C1 segment of cervical spinal cord (tissue), 14 donors: Measurements from ENCODE around the gene USP49.

Experiments
- DNase-seq, 14 donors: peaks; one replicate each; lab custom pipeline; 2025; lab: John Stamatoyannopoulos, UW

The USP49 gene

GRCh38 chr6:41874741-41875140 is 20.4 kb downstream of the USP49 start:
- no peak for DNase-seq

DNA sequence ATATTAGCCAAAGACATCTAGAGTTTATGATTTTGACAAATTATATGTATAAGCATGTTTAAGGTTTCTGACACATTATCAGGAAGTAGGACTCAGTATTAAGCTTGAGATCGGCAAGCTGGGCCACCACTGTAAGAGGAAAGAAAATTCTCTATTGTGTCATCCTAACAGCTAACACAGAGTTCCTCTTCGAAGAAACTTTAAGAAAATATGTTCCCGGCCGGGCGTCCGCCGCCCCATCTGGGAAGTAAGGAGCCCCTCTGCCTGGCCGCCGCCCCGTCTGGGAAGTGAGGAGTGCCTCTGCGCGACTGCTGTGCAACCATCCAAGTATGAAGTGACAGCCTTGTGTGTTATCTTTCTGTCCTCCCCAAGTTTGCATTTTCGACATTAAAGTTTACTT is 23.0 kb downstream of the USP49 start:
- DNase-seq, result no peak

DNA sequence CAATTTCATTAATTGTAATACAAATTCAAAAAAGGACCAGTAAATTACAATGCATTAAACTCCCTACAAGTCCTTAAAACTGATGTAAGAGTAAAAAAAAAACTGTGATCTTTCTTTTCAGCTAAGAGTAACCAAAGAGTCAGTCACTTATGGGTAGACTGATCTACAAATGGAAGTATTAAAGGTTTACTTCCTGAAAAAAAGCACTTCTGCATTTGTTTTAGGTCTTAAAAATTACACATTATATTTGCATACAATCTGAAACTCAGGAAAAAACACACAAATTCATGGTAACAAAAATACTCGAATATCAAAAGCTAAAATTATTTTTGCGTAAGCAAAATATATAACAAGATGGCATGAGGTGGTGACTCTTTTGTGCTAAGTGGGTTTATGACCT is 23.5 kb downstream of the USP49 start:
- DNase-seq, result no peak

- no peak for DNase-seq
Observed at GRCh38 chr6:41859356-41859755, 35.8 kb downstream of the USP49 start.

DNA sequence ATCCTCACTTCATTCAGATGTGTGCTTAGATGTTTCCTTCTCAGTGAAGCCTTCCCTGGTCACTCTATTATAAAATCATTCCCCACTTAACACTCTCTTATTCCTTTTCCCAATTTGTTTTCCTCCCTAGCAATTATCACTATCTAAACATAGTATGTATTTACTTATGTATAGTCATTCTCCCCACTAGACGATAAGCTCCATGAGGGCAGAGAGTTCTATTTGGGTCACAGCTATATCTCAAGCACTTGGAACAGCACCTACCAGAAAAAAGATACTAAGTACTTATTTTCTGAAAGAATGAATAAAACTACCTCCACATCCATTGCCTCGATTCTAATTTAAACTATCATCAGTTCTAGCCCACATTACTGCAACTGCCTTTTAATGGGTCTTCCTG is 36.5 kb downstream of the USP49 start:
- DNase-seq, result no peak

DNA sequence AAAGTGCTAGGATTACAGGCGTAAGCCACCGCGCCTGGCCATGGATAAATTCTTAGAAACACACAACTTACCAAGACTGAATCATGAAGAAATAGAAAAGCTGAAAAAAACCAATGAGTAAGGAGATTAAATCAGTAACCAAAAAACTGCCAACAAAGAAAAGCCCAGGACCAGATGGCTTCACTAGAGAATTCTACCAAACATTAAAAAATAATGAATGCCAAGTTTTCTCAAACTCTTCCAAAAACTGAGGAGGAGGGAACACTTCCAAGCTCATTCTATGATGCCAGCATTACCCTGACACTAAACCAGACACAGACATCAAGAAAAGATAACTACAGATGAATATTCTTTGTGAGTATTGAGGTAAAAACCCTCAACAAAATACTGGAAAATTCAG is 44.3 kb downstream of the USP49 start:
- DNase-seq, result no peak

- peak in 8 of 14 donors; percentile 1 to 3 (median 2) for DNase-seq
Observed at GRCh38 chr6:41846666-41847237, 48.4 kb downstream of the USP49 start.

DNA sequence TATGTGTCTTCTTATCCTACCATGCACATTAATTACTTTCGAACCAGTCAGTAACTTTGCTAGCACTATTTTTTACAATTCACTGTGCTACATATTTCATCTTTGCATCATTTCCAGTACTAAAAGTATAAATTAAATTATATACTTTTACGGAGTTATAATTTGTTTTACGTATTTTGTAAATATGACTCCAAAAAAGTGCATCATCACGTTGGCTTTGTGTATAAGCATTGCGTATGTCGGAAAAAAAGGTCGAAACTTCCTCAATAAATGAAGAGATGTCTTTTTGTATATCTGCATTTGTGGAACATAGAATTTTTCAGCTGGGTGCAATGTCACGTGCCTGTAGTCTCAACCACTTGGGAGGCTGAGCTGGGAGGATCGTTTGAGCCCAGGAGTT is 52.0 kb downstream of the USP49 start:
- DNase-seq, result no peak

DNA sequence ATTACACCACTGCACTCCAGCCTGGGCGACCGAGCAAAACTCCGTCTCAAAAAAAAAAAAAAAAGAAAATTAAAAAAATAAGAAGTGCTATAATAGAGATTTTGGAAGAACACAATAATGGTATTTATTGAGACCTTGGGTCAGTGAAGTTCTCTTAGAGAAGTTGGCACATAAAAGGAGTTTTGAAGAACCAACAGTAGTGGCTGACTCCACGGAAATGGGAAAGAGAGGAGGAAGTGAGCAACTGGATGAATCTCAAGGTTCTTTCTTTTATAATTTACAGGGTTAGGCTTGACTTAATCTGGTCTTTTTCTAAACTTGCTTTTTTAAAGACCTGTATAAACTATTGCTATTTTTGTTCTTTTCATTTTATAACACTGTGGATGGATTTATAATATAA is 54.8 kb downstream of the USP49 start:
- DNase-seq, result no peak

DNA sequence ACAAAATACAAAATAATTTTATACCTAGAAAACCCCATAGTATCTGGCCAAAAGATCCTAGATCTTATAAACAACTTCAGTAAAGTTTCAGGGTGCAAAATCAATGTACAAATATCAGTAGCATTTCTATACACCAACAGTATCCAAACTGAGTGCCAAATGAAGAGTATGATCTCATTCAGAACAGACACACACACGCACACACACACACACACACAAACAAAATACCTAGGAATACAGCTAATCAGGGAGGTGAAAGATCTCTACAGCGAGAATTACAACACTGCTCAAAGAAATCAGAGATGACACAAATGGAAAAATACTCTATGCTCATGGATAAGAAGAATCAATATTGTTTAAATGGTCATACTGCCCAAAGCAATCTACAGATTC is 58.5 kb downstream of the USP49 start:
- DNase-seq, result no peak

DNA sequence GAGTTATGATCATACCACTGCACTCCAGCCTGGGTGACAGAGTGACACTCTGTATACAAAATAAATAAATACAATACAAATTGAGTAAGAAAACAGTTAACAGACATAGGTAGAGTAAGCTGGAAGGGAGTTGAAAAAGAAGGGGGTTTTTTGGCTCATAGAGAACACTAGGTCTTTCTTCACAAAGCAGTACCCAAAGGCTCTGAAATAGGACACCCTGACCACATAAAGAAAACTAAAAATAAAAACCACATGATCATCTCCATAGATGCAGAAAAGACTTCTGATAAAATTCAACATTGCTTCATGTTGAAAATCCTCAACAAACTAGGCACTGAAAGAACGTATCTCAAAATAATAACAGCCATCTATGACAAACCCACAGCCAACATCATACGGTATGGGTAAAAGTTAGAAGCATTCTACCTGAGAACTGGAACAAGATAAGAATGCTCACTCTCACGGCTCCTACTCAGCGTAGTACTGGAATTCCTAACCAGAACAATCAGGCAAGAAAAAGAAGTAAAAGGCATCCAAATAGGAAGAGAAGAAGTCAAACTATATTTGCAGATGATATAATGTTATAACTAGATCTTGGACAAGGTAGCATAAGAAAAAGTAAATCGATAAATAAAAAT is 59.0 kb downstream of the USP49 start:
- DNase-seq, result no peak

- no peak for DNase-seq
Observed at GRCh38 chr6:41832263-41832662, 62.9 kb downstream of the USP49 start.

- DNase-seq, result no peak
Observed at GRCh38 chr6:41826343-41827022, 68.7 kb downstream of the USP49 start.

DNA sequence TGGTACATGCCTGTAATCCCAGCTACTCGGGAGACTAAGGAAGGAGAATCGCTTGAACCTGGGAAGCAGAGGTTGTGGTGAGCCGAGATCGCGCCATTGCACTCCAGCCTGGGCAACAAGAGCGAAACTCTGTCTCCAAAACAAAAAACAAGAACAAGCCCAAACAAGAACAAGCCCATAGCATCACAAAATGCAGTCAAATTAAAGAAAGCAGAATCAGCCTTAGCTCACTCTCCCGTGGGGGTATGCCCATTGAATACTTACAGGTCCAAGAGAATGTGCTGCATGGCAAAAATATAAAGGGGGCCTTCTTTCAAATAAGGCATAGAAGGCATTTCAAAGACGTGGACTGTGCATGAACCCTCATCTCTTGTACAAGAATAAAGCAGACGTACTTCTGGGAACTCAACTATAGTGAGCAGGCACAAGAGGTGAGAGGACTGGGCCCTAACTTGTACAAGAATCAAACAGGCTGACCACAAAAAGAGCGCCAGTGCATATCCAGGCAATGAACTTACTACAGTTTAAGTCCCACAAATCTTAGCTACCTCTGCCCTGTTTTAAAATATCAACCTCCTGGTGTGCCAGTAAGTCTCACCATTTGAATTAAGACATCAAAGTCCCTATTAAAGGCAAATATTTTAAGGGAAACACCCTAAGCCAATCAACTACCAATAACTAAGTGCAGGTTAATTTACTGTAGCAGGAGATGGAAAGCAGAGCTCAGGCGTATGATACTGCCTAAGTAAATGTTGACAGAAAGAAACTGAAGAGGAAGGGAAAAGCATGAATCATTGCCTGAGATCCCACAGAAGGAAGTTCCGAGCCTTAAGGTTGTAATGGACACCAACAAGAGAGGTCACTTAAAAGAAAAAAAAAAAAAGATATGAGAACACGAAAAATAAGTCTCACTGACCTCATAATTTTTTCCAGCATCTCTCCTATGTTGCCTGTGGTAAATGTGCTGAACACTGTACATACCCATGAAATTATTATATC is 70.3 kb downstream of the USP49 start:
- DNase-seq, result no peak

GRCh38 chr6:41823178-41823577 is 72.0 kb downstream of the USP49 start:
- DNase-seq, result no peak

GRCh38 chr6:41822021-41822420 is 73.2 kb downstream of the USP49 start:
- DNase-seq, result no peak

- DNase-seq, result no peak
Observed at GRCh38 chr6:41821266-41821665, 73.9 kb downstream of the USP49 start.

- DNase-seq, result no peak
Observed at GRCh38 chr6:41818271-41819054, 76.7 kb downstream of the USP49 start.

- no peak for DNase-seq
Observed at GRCh38 chr6:41815587-41815986, 79.6 kb downstream of the USP49 start.

- DNase-seq, result no peak
Observed at GRCh38 chr6:41814629-41815028, 80.5 kb downstream of the USP49 start.

- DNase-seq, result no peak
Observed at GRCh38 chr6:41813956-41814355, 81.2 kb downstream of the USP49 start.
